Neural progenitor cell (in vitro differentiated cells): ENCODE measurements around the gene ATF6B.

Experiments
- CTCF ChIP-seq: fragments of 200-600 bp; sonication (generic); IDR thresholded peaks from 2 replicates; pipeline ENCODE4 v1.5.1; 2017; ENCODE audit warnings: antibody characterized with exemption, mild to moderate bottlenecking
- EZH2 ChIP-seq: fragments of 200-600 bp; sonication (generic); IDR thresholded peaks from 2 replicates; pipeline ENCODE4 v1.6.1; 2017; ENCODE audit warnings: antibody characterized with exemption, mild to moderate bottlenecking, moderate library complexity

GRCh38 chr6:32070814-32071543 is 57.1 kb downstream of the ATF6B start:
- no peak for TF ChIP-seq CTCF
- TF ChIP-seq EZH2, result no peak
